HL-60/S4 (cell line): ENCODE results near the gene VPS8.

ENCODE experiments used
- in situ Hi-C: fragments of 300-500 bp; cut with MboI; formaldehyde crosslinking; loops from 2 replicates; pipeline ENCODE4 v1.14.3; 2022; ENCODE audit warnings: low sequenced_read_pairs

The VPS8 gene

GRCh38 chr3:185046603-185047002 lies 234.6 kb downstream of the VPS8 start:
- in situ Hi-C loops, result no loop called here

GRCh38 chr3:185049710-185050109 lies 237.7 kb downstream of the VPS8 start:
- in situ Hi-C loops, result no loop called here

- in situ Hi-C loops, result no loop called here
These were observed 239.8 kb downstream of the VPS8 start for GRCh38 chr3:185051801-185052200.

GRCh38 chr3:185052631-185053030 lies 240.7 kb downstream of the VPS8 start:
- in situ Hi-C loops, result no loop called here

- in situ Hi-C loops, result no loop called here
These were observed 244.9 kb downstream of the VPS8 start for GRCh38 chr3:185056908-185057307.

DNA sequence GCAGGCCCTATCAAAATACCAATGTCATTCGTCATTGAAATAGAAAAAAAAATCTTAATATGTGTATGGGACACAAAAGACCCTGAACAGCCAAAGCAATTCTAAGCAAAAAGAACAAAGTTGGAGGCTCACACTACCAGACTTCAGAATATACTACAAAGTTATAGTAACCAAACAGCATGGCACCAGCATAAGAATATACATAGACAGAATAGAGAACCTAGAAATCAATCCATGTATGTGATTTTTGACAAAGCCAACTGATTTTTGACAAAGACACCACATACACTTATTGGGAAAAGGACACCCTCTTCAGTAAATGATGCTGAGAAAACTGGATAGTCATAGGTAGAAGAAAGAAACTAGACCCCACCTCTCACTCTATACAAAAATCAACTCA lies 245.9 kb downstream of the VPS8 start:
- in situ Hi-C loops, result no loop called here

DNA sequence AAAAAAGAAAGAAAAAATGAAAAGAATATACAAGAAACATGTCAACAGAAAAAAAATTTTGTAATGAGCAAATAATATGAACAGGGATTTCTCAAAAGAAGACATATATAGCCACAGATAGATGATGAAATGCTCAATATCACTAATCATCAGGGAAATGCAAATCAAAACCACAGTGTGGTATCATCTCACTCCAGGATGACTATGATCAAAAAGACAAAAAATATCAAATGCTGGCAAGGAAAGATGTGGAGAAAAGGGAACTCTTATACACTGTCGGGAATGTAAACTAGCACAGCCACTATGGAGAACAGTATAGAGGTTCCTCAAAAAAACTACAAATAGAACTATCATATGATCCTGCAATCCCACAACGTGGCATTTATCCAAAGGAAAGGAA lies 246.8 kb downstream of the VPS8 start:
- in situ Hi-C loops, result no loop called here

DNA sequence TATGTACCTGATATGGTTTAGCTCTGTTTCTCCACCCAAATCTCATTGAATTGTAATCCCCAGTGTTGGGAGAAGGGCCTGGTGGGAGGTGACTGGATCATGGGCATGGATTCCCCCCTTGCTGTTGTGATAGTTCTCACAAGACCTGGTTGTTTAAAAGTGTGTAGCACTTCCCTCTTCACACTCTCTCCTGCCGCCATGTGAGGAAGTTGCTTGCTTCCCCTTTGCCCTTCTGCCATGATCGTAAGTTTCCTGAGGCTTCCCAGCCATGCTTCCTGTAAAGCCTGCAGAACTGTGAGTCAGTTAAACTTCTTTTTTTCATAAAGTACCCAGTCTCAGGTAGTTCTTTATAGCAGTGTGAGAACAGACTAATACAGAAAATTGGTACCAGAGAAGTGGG lies 247.8 kb downstream of the VPS8 start:
- in situ Hi-C loops, result no loop called here

DNA sequence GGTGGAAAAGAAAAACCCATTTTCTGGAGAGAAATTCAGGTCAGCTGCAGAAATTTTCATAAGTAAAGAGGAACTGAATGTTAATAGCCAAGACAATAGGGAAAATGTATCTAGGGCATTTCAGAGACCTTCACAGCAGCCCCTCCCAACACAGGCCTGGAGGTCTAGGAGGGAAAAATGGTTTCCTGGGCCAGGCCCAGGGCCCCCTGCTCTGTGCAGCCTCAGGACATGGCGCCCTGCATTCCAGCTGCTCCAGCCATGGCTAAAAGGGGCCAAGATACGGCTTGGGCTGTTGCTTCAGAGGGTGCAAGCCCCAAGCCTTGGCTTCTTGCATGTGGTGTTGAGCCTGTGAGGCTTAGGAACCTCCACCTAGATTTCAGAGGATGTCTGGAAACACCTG lies 248.7 kb downstream of the VPS8 start:
- in situ Hi-C loops, result no loop called here

GRCh38 chr3:185062191-185062590 lies 250.2 kb downstream of the VPS8 start:
- in situ Hi-C loops, result no loop called here

- in situ Hi-C loops, result no loop called here
These were observed 251.5 kb downstream of the VPS8 start for GRCh38 chr3:185063431-185063830.

DNA sequence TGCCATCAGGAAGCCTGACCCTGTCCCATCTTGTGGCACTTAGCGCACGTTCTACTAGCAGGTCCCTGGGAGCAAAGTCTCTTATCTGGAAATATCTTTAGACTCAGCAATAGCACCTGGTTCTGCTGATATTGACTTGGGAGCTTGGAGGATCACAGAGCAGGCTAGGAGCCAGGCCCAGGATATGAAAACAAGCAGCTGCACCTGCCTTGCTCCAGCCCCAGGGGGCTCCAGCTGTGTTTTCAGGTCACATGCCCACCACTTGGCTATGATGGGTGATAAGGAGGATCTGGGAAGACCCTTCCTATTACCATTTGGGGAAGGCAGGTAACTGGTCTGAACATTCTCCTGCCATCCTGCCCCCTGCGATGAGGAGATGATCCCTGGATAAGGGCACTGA lies 253.1 kb downstream of the VPS8 start:
- in situ Hi-C loops, result no loop called here

DNA sequence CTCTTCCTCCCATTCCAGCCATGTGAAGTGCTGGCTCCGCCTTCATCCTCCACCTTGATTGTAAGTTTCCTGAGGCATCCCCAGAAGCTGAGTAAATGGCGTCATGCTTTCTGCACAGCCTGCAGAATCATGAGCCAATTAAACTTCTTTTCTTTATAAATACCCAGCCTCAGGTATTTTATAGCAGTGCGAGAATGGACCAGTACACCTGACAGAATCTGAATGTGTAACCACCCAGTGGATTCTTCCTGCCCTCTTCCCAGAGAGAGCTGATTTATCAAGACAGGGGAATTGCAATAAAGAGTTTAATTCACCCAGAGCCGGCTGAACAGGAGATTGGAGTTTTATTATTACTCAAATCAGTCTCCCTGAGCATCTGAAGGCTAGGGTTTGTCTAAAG lies 254.3 kb downstream of the VPS8 start:
- in situ Hi-C loops, result no loop called here

DNA sequence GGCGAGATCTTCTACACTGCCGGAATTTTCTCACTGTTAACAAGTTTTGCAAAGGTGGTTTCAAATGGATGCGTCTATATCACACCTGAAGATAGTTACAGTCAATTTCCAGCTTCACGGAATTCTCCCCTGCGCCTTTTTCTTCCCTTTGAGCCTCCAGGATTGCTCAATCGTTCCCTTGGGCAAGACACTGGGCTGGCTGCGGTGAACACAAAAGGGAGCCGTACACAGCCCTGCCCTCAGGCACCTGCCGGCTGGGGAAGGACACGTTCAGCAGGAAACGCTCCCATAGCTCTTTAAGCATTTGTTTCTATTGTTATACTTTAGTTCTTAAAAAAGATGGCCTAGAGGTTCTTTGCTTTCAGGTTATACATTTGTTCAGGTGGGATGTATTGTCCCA lies 255.2 kb downstream of the VPS8 start:
- in situ Hi-C loops, result no loop called here

DNA sequence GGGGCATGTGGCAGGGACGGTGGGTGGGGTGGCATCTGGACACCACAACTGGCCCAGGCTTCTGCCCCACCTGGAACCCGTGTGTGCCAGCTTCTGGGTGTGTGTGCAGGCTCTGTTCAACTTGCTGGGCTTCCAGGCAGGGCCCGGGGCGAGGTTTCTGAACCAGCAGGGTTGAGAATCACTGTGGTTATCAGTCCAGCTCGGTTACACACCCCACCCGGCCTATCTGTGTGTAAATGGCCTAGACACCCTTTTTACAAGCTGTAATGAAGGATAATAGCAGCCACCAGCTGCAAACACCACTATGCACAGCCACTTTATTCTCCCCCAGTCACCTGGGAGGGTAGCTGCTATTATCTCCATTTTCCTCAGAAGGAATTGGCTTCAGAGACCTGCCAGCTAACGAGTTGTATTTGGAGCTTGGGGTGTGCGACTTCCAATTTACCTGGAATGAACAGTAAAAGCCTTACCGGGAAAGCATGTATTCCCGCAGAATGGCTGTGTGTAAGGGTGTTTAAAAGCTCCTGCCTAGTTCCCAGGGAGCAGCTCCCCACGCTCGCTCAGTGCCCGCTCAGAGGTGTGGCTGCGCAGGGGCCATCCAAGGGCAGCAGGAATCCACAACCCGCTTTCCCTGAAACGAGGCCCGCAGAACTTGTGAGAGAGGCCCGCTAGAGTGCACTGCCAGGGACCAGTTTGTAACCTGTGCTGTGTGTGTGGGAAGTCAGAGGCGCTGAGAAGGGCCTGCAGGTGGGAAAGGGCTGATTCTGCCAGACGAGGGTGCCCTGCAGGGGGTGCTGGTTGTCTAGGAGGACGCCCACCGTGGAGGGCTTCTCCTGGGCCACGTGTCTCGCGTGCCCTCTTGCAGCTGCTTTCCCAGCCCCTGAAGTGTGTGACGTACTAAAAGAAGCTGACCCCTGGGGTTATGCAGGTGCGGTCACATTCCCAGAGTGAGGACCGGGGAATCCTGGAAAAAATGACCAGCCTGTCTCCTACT lies 257.4 kb downstream of the VPS8 start:
- in situ Hi-C loops, result no loop called here

DNA sequence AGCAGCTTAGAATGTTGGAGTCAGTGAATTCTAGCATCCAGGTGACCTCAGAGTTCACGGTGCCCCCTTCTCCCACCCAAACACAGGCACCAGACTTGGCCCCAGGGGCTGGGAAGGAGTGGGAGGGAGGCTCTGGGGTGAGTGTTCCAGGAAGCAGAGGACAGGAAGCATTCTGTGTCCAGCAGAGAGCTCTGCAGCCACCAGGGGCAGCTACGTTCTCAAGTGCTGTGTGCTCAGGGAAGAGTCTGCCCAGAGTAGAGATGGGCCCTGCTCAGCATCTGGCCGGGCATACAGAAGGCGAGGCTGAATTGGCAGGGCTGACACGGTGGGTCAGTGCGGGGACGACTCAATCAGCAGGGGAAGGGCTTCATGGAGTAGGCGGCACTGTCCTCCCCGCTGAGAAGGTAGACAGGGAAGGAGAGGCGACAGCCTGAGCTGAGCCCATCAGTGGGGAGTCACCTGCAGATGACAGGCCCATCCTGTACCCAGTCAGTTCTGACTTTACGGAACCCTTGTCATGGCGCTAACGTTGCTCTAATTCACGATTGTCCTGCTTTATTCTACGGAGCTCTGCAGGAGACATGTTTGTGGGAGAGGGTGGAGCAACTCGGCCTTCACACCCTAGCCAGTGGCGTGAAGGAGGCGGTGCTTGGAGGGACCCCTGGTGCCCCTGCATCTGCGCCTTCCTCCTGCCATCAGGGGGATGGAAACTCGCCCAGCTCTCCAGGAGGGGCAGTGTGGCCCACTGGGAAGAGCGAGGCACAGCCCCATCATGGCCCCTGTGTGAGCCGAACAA lies 258.7 kb downstream of the VPS8 start:
- in situ Hi-C loops, result no loop called here

- in situ Hi-C loops, result no loop called here
These were observed 259.4 kb downstream of the VPS8 start for GRCh38 chr3:185071287-185071800.

GRCh38 chr3:185075547-185075946 lies 263.6 kb downstream of the VPS8 start:
- in situ Hi-C loops, result no loop called here

DNA sequence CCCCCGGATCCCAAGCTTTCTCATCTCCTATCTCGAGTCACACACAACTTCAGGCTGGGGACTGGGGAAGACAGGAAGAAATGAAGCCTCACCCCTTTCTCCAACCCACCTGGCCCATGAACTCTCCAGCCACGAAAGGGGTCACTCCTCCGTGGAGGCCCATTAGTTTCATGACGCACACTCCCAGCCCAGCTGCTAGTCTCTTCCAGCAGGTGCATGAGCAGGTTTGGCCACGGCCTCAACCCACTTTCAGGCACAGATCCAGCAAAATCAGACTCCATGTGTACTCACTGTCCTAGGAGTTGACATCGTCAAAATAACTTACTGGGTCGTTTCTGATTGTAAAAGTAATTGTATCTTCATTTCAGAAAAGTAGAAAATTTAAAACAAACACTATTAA lies 264.3 kb downstream of the VPS8 start:
- in situ Hi-C loops, result no loop called here

- in situ Hi-C loops, result no loop called here
These were observed 267.7 kb downstream of the VPS8 start for GRCh38 chr3:185079625-185080024.

- in situ Hi-C loops, result no loop called here
These were observed 269.6 kb downstream of the VPS8 start for GRCh38 chr3:185081521-185081920.

- in situ Hi-C loops, result no loop called here
These were observed 270.2 kb downstream of the VPS8 start for GRCh38 chr3:185082149-185082548.
